Right lobe of liver (tissue), 4 donors: ENCODE results near the gene KCNAB1.

Source experiments
- CTCF ChIP-seq, 4 donors: fragments of 200-600 bp in 3 of 4; fragments of 450-650 bp in 1 of 4; IDR thresholded peaks; one replicate each; pipeline versions ENCODE4 v1.5.1 to v1.8.0; 2016 to 2022; ENCODE audit warnings: antibody characterized with exemption in 4 of 4, mild to moderate bottlenecking in 2 of 4
- POLR2A ChIP-seq: fragments of 450-650 bp; IDR thresholded peaks from one replicate; pipeline ENCODE4 v1.6.1; 2017; ENCODE audit warnings: antibody characterized with exemption, mild to moderate bottlenecking
- donor health status: DM: no; HTN: no; CAD: no.
- donor health status: DM: no; HTN: no; CAD: no.
- donor health status: DM: no; HTN: yes; CAD: no.

DNA sequence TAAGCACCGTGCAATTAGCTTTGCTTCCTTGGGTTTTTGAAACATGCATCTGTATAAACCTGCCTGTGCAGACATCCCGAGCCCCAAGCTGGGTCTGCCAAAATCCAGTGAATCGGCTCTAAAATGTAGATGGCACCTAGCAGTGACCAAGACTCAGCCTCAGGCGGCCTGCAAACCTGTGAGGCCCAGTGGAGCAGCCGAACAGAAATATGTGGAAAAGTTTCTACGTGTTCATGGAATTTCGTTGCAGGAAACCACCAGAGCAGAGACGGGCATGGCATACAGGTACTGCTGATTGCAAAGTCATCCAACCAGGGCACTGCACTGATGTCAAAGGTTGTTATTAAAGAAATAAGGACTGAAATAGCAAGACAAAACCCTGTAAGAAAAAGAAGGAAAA lies 22.8 kb downstream of the KCNAB1 start:
- TF ChIP-seq CTCF (IDR thresholded peaks at IDR 0.05) = no peak
- no peak for TF ChIP-seq POLR2A
